Thyroid gland (tissue), 4 donors: Measurements from ENCODE around the gene HAGHL. TPM values are rescaled to one million over a fixed set of nuclear protein-coding genes. Genes with fewer than 3 reads are reported as not detected.

Experiments used
- DNase-seq, 2 donors: peaks; one replicate each; pipeline ENCODE4 v3.0.0-alpha.2; 2019
- H3K27ac ChIP-seq, 3 donors: fragments of 200-600 bp; sonication (generic); 1 replicate in 2 of 3; 2 replicates in 1 of 3; pipeline ENCODE4 v1.5.1; 2016 to 2019; ENCODE audit warnings: mild to moderate bottlenecking in 1 of 3, moderate library complexity in 1 of 3
- H3K27me3 ChIP-seq: fragments of 200-600 bp; sonication (generic); one replicate; pipeline ENCODE4 v1.5.1; 2019
- H3K36me3 ChIP-seq, 2 donors: fragments of 200-600 bp; sonication (generic); one replicate each; pipeline ENCODE4 v1.5.1; 2016 to 2019
- H3K4me1 ChIP-seq, 2 donors: fragments of 200-600 bp; sonication (generic); one replicate each; pipeline ENCODE4 v1.5.1; 2017 to 2019
- H3K4me3 ChIP-seq, 3 donors: fragments of 200-600 bp; sonication (generic); replicated peaks in 1 of 3; 1 replicate in 2 of 3; 2 replicates in 1 of 3; pipeline ENCODE4 v1.5.1; 2016; ENCODE audit warnings: mild to moderate bottlenecking in 1 of 3
- H3K9me3 ChIP-seq: fragments of 200-600 bp; sonication (generic); one replicate; pipeline ENCODE4 v1.5.1; 2017
- CTCF ChIP-seq, 6 experiments: fragments of 200-600 bp in 3 of 6; fragments of 450-650 bp in 3 of 6; sonication (generic) in 3 of 6; IDR thresholded peaks; one replicate each; pipeline ENCODE4 v1.5.1; 2016 to 2019; ENCODE audit warnings: antibody characterized with exemption in 6 of 6, mild to moderate bottlenecking in 2 of 6, inconsistent platforms in 1 of 6, moderate library complexity in 1 of 6
- POLR2A ChIP-seq, 2 donors: fragments of 450-650 bp; IDR thresholded peaks; one replicate each; pipeline ENCODE4 v1.6.1; 2017; ENCODE audit warnings: antibody characterized with exemption in 2 of 2, mild to moderate bottlenecking in 2 of 2, moderate library complexity in 1 of 2
- WGBS, 2 donors: methylation state at CpG; one replicate each; pipeline ENCODE4 v1.1.5; 2017; 5-methylcytosine and 5-hydroxymethylcytosine counted together
- intact Hi-C: fragments of 100-400 bp; cut with DNase I; formaldehyde crosslinking; loops from one replicate; pipeline ENCODE4 v1.15.1; 2023
- total RNA-seq, 4 donors: library from RNA; depleted of rRNA; stranded (reverse); fragments of >200 nt; gene quantifications; one replicate each; pipeline ENCODE4 v1.2.3, GENCODE V29; 2016

The HAGHL gene
- total RNA-seq, 4 donors from 2014 or later: 3.8 to 8.7 (median 5.1) TPM; not detected in 1

GRCh38 chr16:726188-726437 lies 793 bp upstream of the HAGHL start:
- TF ChIP-seq POLR2A (IDR thresholded peaks at IDR 0.05) (no peak), CTCF (IDR thresholded peaks at IDR 0.05) (no peak)
- Histone ChIP-seq H3K36me3 (no peaks in the 10 kb centered on the region), H3K27ac (no peak overlapping the region), H3K4me1 (peaks cover 29 to 36% of the 10 kb centered on the region in 2 donors), H3K4me3 (no peak overlapping the region), H3K27me3 (no peaks in the 10 kb centered on the region), H3K9me3 (no peaks in the 10 kb centered on the region)
- 29% methylated on average over 9 of the region's 9 CpGs; no CpG with 5 or more reads in 1 of the 2 donors for WGBS, 2 donors
- intact Hi-C loops: no loop called here
- DNase-seq: no peak

GRCh38 chr16:727291-727977 lies 528 bp downstream of the HAGHL start:
- whole genome bisulfite sequencing, 2 donors: no CpG with 5 or more reads among the region's 61 CpGs
- Histone ChIP-seq H3K27me3 (no peaks in the 10 kb centered on the region), H3K4me1 (peaks cover 24 to 28% of the 10 kb centered on the region in 2 donors), H3K27ac (no peak overlapping the region), H3K36me3 (peaks cover 0 to 7% of the 10 kb centered on the region in 2 donors), H3K4me3 (peak overlapping the region in 1 of 3 donors; percentile 41), H3K9me3 (no peaks in the 10 kb centered on the region)
- intact Hi-C loops: no loop called here
- no peak for DNase-seq
- TF ChIP-seq POLR2A (IDR thresholded peaks at IDR 0.05) (no peak), CTCF (IDR thresholded peaks at IDR 0.05) (no peak)

GRCh38 chr16:728131-728889 lies 1.4 kb downstream of the HAGHL start:
- peaks cover 6 to 7% of the 10 kb centered on the region in 2 donors for H3K36me3 ChIP-seq
- intact Hi-C loops: no loop called here
- no peaks in the 10 kb centered on the region for H3K27me3 ChIP-seq
- 0% methylated on average over 4 of the region's 80 CpGs; no CpG with 5 or more reads in 1 of the 2 donors for WGBS, 2 donors
- H3K9me3 ChIP-seq: no peaks in the 10 kb centered on the region
- TF ChIP-seq POLR2A (IDR thresholded peaks at IDR 0.05) (no peak), CTCF (IDR thresholded peaks at IDR 0.05) (no peak)
- peak overlapping the region in 1 of 3 donors; percentile 41 for H3K4me3 ChIP-seq
- H3K4me1 ChIP-seq: peaks cover 24 to 28% of the 10 kb centered on the region in 2 donors
- DNase-seq: peak; percentile 37 to 47
- no peak overlapping the region for H3K27ac ChIP-seq

- Histone ChIP-seq H3K4me3 (no peak overlapping the region), H3K27me3 (no peaks in the 10 kb centered on the region), H3K9me3 (no peaks in the 10 kb centered on the region), H3K36me3 (peaks cover 7 to 14% of the 10 kb centered on the region in 2 donors), H3K27ac (no peak overlapping the region), H3K4me1 (peaks cover 24 to 28% of the 10 kb centered on the region in 2 donors)
- 81 to 94% methylated on average over 5 to 8 of the region's 55 CpGs for WGBS, 2 donors
- no peak for TF ChIP-seq POLR2A (IDR thresholded peaks at IDR 0.05)
- no peak for TF ChIP-seq CTCF (IDR thresholded peaks at IDR 0.05)
- no peak for DNase-seq
- intact Hi-C loops: no loop called here
Measured at GRCh38 chr16:728890-729744, 2.2 kb downstream of the HAGHL start.
